ENCODE data around the gene STARD5. TPM values are rescaled to one million over a fixed set of nuclear protein-coding genes. Genes with fewer than 3 reads are reported as not detected.

The STARD5 gene
- total RNA-seq, 1 experiment from 2014 or later: 2.3 TPM

GRCh38 chr15:81339851-81340250 lies 15.9 kb upstream of the STARD5 start:
- Histone ChIP-seq H3K23ac (ENCODE audit: insufficient read length, low read depth, low read length) (no peak overlapping the region), H3K14ac (ENCODE audit: insufficient read depth, low read length) (no peak overlapping the region), H2AFZ (ENCODE audit: low read length) (no peak overlapping the region), H3K4me1 (ENCODE audit: insufficient read depth, low read length) (no peaks in the 10 kb centered on the region), H3K27ac (ENCODE audit: insufficient read length, low read depth, low read length) (no peak overlapping the region), H4K5ac (ENCODE audit: insufficient read length, low read depth, low read length) (no peak overlapping the region), H3K4ac (ENCODE audit: low read depth, low read length) (no peak overlapping the region), H3K18ac (ENCODE audit: insufficient read length, low read depth, low read length) (no peak overlapping the region), H3K79me1 (ENCODE audit: insufficient read depth, low read depth, low read length, poor library complexity, severe bottlenecking) (no peaks in the 10 kb centered on the region), H2AK5ac (ENCODE audit: insufficient read length, low read length) (no peak overlapping the region), H2BK15ac (ENCODE audit: low read depth, low read length) (no peak overlapping the region), H2BK12ac (ENCODE audit: insufficient read length, low read depth, low read length) (no peak overlapping the region), H2BK120ac (ENCODE audit: low read depth, low read length, poor library complexity, severe bottlenecking) (no peak overlapping the region), H2BK20ac (ENCODE audit: low read depth, low read length, poor library complexity, severe bottlenecking) (no peak overlapping the region), H4K20me1 (ENCODE audit: control insufficient read depth, insufficient read depth, insufficient read length) (no peaks in the 10 kb centered on the region), H3K9me3 (ENCODE audit: control insufficient read depth, low read depth, low read length) (no peaks in the 10 kb centered on the region), H3K23me2 (ENCODE audit: insufficient read length, low read depth, low read length, poor library complexity, severe bottlenecking) (no peaks in the 10 kb centered on the region), H3K27me3 (ENCODE audit: insufficient read depth, low read length) (no peaks in the 10 kb centered on the region), H2BK5ac (ENCODE audit: insufficient read length, low read length) (no peak overlapping the region), H3K79me2 (ENCODE audit: insufficient read depth, low read length) (no peaks in the 10 kb centered on the region), H3K9ac (ENCODE audit: extremely low read depth, insufficient read length, low read length) (no peak overlapping the region), H4K91ac (ENCODE audit: insufficient read length, low read depth, low read length) (no peak overlapping the region), H3K56ac (ENCODE audit: insufficient read length, low read depth, low read length) (no peak overlapping the region), H3K4me2 (ENCODE audit: insufficient read depth, insufficient read length, low read length) (no peak overlapping the region), H3T11ph (ENCODE audit: low read length) (no peak overlapping the region), H4K8ac (replicated peaks; ENCODE audit: insufficient read length, low read depth, low read length) (no peak overlapping the region)
- no peaks in the 10 kb centered on the region for H3K9me3 Mint-ChIP-seq
- TF ChIP-seq, protein P1, sequence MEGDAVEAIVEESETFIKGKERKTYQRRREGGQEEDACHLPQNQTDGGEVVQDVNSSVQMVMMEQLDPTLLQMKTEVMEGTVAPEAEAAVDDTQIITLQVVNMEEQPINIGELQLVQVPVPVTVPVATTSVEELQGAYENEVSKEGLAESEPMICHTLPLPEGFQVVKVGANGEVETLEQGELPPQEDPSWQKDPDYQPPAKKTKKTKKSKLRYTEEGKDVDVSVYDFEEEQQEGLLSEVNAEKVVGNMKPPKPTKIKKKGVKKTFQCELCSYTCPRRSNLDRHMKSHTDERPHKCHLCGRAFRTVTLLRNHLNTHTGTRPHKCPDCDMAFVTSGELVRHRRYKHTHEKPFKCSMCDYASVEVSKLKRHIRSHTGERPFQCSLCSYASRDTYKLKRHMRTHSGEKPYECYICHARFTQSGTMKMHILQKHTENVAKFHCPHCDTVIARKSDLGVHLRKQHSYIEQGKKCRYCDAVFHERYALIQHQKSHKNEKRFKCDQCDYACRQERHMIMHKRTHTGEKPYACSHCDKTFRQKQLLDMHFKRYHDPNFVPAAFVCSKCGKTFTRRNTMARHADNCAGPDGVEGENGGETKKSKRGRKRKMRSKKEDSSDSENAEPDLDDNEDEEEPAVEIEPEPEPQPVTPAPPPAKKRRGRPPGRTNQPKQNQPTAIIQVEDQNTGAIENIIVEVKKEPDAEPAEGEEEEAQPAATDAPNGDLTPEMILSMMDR (conservative IDR thresholded peaks at IDR 0.05): no peak
- no CpG with 5 or more reads among the region's 4 CpGs for WGBS (ENCODE audit: extremely low coverage, insufficient read length, low lambda C conversion rate)
- no peak overlapping the region for H3K4me3 Mint-ChIP-seq
- no peaks in the 10 kb centered on the region for H3K36me3 Mint-ChIP-seq (ENCODE audit: insufficient read depth in 1 of 3, low read depth in 3 of 3)
- DNase-seq: no peak
- H3K27me3 Mint-ChIP-seq (ENCODE audit: low read depth): no peaks in the 10 kb centered on the region; the same call in 1 of the 2 replicates
- 0 out of 4 replicates have a peak, but pooled peaks cover 2 to 3% of the 10 kb centered on the region in 2 experiments for H3K4me1 Mint-ChIP-seq
- H3K27ac Mint-ChIP-seq: no peak overlapping the region; a peak in 1 of 7 replicates
